ENCODE measurements around the gene FAM53B.

The FAM53B gene

GRCh38 chr10:124608093-124608721 is 136.0 kb downstream of the FAM53B start:
- no peak overlapping the region for H3K4me3 ChIP-seq (ENCODE audit: low read length)
- no peak for TF ChIP-seq CTCF (IDR thresholded peaks at IDR 0.05; ENCODE audit: insufficient read depth, low read depth, low read length, missing control alignments)
- no peak for DNase-seq (ENCODE audit: low read depth)

GRCh38 chr10:124607693-124608092 is 136.5 kb downstream of the FAM53B start:
- no peak for DNase-seq (ENCODE audit: low read depth)
- TF ChIP-seq CTCF (IDR thresholded peaks at IDR 0.05; ENCODE audit: insufficient read depth, low read depth, low read length, missing control alignments), result no peak
- H3K4me3 ChIP-seq (ENCODE audit: low read length), result no peak overlapping the region

- H3K4me3 ChIP-seq (ENCODE audit: low read length), result no peak overlapping the region
- DNase-seq (ENCODE audit: low read depth), result no peak
- no peak for TF ChIP-seq CTCF (IDR thresholded peaks at IDR 0.05; ENCODE audit: insufficient read depth, low read depth, low read length, missing control alignments)
These were observed 137.4 kb downstream of the FAM53B start for GRCh38 chr10:124606822-124607221.

- DNase-seq (ENCODE audit: low read depth), result no peak
- no peak for TF ChIP-seq CTCF (IDR thresholded peaks at IDR 0.05; ENCODE audit: insufficient read depth, low read depth, low read length, missing control alignments)
- no peak overlapping the region for H3K4me3 ChIP-seq (ENCODE audit: low read length)
These were observed 138.0 kb downstream of the FAM53B start for GRCh38 chr10:124605856-124606812.

- no peak for TF ChIP-seq CTCF (IDR thresholded peaks at IDR 0.05; ENCODE audit: insufficient read depth, low read depth, low read length, missing control alignments)
- no peak for DNase-seq (ENCODE audit: low read depth)
- H3K4me3 ChIP-seq (ENCODE audit: low read length), result no peak overlapping the region
These were observed 138.7 kb downstream of the FAM53B start for GRCh38 chr10:124605481-124605855.

- no peak for DNase-seq (ENCODE audit: low read depth)
- H3K4me3 ChIP-seq (ENCODE audit: low read length), result no peak overlapping the region
- TF ChIP-seq CTCF (IDR thresholded peaks at IDR 0.05; ENCODE audit: insufficient read depth, low read depth, low read length, missing control alignments), result no peak
These were observed 139.2 kb downstream of the FAM53B start for GRCh38 chr10:124605001-124605370.

Data from epithelial cell of esophagus (primary cell).